IPS-11a (cell line): Measurements from ENCODE around the gene GPR137B.
"Not testable (repeated sequence)": the region's sequence is repeated elsewhere in the genome, so short reads cannot be mapped to it uniquely, and the experiment has no call there.

Source experiments
- H3K4me3 ChIP-seq: one replicate; pipeline ENCODE4 v1.5.1; 2013; ENCODE audit warnings: low read depth, low read length, control low read depth

GPR137B gene

DNA sequence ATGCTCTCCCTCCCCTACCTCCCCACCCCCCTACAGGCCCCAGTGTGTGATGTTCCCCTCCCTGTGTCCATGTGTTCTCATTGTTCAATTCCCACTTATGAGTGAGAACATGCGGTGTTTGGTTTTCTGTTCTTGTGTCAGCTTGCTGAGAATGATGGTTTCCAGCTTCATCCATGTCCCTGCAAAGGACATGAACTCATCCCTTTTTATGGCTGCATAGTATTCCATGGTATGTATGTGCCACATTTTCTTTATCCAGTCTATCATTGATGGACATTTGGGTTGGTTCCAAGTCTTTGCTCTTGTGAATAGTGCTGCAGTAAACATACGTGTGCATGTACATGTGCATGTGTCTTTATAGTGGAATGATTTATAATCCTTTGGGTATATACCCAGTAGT lies 44.1 kb downstream of the GPR137B start:
- H3K4me3 ChIP-seq: not testable (repeated sequence)

DNA sequence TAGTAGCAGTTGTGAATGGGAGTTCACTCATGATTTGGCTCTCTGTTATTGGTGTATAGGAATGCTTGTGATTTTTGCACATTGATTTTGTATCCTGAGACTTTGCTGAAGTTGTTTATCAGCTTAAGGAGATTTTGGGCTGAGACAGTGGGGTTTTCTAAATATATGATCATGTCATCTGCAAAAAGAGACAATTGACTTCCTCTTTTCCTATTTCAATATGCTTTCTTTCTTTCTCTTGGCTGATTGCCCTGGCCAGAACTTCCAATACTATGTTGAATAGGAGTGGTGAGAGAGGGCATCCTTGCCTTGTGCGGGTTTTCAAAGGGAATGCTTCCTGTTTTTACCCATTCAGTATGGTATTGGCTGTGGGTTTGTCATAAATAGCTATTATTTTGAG lies 45.7 kb downstream of the GPR137B start:
- H3K4me3 ChIP-seq: not testable (repeated sequence)

GRCh38 chr1:236193184-236193583 lies 50.8 kb downstream of the GPR137B start:
- no peak overlapping the region for H3K4me3 ChIP-seq

DNA sequence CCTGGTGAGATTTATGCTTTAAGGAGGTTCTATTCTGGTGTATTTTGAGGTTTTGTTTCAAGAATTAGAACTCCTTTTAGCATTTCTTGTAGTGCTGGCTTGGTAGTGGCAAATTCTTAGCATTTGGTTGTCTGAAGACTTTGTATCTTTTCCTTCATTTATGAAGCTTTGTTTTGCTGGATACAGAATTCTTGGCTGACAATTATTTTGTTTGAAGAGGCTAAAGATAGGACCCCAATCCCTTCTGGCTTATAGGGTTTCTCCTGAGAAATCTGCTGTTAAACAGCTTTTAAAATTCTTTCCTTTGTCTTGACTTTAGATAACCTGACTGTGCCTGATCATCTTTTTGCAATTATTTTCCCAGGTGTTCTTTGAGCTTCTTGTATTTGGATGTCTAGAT lies 58.6 kb downstream of the GPR137B start:
- no peak overlapping the region for H3K4me3 ChIP-seq

DNA sequence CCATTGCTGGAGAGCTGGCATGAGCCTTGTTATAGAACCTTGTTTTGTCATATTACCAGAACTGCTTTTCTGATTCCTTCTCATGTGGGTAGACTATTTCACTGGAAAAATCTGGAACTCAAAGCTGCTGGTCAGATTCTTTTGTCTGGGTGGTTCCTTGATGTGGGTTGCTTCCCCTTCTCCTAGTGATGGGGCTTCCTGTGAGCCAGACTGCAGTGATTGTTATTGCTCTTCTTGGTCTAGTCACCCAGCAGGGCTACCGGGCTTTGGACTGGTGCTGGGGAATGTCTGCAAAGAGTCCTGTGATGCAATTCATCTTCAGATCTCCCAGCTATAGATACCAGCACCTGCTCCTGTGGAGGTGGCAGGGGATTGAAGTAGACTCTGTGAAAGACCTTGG lies 59.4 kb downstream of the GPR137B start:
- H3K4me3 ChIP-seq: no peak overlapping the region

- no peak overlapping the region for H3K4me3 ChIP-seq
Measured at GRCh38 chr1:236204039-236204438, 61.7 kb downstream of the GPR137B start.

DNA sequence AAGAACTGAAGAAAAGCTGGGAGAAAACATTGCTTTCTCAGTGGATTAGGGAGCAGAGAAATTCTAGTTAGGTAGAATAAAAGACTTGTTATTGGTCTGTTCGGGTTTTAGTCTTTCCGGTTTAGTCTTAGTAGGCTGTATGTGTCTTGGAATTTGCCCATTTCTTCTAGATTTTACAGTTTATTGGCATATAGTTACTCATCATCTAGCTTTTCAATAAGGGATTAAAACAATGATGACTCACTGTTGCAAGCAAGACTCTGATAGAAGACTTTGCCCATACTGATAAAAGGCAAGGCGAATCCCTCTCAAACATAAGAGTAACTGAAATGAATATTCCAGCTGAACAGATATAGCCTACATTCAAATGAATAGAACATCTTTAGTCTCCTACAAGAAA lies 62.3 kb downstream of the GPR137B start:
- H3K4me3 ChIP-seq: no peak overlapping the region

GRCh38 chr1:236206548-236206947 lies 64.2 kb downstream of the GPR137B start:
- no peak overlapping the region for H3K4me3 ChIP-seq

DNA sequence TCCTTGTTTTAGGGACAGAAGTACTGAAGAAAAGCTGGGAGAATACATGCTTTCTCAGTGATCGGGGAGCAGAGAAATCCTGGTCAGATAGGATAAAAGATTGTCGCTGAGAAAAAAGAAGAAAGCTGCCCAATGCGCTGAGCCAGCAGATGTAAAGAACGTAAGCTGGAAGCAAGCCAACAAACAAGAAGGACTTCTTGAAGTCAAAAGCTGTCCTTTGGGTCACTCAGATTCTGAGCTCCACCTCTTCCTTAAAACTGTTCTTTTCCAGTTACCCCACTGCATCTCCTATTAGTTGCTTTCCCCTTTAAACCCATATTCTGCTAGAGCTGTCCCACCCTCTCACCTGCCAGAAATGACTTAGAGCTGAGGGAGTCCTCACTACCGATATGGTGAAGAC lies 64.8 kb downstream of the GPR137B start:
- no peak overlapping the region for H3K4me3 ChIP-seq

- H3K4me3 ChIP-seq: no peak overlapping the region
Measured at GRCh38 chr1:236207569-236207968, 65.2 kb downstream of the GPR137B start.

DNA sequence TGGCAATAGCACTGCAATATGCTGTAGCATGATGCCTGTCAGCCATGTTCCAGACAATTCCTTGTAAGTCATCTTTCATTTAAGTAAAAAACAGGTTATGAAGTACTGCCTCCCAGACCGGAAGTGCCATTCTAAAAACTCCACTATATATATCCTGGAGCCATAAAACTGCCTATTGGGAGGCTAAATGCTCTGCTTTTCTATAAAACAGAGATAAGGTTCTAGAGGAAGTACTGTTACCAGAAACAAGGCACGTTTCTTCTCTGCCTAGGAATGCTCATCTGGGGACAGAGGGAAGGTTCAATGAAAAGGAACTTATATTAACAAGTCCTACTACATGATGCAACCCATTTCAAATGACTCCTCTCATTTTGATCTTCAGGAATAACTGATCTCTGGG lies 66.8 kb downstream of the GPR137B start:
- H3K4me3 ChIP-seq: no peak overlapping the region

GRCh38 chr1:236209713-236210112 lies 67.4 kb downstream of the GPR137B start:
- H3K4me3 ChIP-seq: no peak overlapping the region

- no peak overlapping the region for H3K4me3 ChIP-seq
Measured at GRCh38 chr1:236211815-236212214, 69.5 kb downstream of the GPR137B start.

- no peak overlapping the region for H3K4me3 ChIP-seq
Measured at GRCh38 chr1:236213534-236213933, 71.2 kb downstream of the GPR137B start.

GRCh38 chr1:236214761-236215160 lies 72.4 kb downstream of the GPR137B start:
- H3K4me3 ChIP-seq: no peak overlapping the region

DNA sequence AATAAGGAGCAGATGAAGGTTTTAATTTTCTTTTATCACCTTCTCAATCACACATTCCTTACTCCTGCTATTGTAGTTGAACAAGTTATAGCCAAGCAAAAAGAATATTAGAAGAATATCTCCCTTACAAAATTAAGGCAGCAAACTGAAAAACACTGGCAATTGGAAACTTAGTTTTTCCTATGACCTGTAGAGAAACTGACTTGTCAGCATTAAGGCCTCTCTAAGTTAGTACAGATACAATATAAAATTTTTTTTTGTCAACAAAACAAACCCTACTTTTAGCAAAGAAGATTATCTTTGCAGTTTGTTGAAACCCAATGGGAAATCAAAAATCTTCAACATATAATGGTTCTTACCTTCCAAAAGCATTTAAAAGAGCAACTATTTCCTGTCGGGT lies 78.1 kb downstream of the GPR137B start:
- no peak overlapping the region for H3K4me3 ChIP-seq

DNA sequence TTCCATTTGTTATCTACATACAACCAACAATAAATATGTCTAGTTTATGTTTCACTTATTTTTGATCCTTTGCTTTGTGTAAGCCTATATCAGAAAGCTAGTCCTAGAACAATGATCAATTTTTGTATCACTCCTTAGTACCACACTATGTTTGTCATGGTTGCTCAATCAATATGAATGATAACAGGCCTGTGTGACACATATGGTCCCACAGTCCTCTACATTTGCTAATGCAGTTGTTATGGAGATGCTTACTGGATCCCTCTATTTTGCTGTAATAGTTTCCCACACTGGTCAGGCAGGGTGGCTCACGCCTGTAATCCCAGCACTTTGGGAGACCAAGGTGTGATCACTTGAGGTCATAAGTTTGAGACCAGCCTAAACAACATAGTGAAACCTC lies 80.3 kb downstream of the GPR137B start:
- H3K4me3 ChIP-seq: no peak overlapping the region

GRCh38 chr1:236228411-236228810 lies 86.1 kb downstream of the GPR137B start:
- no peak overlapping the region for H3K4me3 ChIP-seq

DNA sequence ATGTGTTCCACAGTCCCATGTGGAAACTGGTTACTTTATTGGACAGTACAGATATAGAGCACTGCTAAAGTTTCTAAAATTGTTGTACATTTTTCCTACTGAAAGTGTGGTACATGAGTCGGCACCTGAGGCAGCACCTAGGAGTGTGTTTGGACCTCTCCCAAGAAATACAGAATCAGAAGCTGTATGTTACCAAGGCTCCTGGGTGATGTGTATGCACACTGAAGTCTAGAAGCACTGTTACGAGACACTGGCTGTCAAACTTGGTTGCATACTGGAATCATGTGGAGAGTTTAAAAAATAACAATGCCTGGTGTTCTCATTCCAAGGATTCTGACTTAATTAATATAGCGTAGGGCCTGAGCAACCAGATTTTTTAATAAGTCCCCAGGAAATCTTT lies 92.8 kb downstream of the GPR137B start:
- no peak overlapping the region for H3K4me3 ChIP-seq

- H3K4me3 ChIP-seq: no peak overlapping the region
Measured at GRCh38 chr1:236239092-236239585, 96.8 kb downstream of the GPR137B start.

DNA sequence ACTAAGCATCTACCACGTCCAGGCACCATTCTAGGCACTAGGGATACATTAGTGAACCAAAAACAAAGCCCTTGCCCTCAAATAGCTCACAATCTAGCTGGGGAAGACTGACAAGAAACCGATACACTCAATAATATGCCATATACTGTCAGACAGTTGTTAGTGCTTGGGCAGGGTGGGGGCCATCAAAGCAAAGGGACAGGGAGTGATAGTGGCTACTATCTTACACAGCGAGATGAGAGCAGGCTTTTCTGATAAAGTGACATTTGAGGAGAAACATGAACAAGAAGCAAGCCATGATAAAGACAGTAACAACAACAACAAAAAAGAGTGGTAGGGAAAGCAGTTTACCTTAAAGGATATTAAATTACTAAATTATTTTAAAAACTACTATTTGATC lies 98.3 kb downstream of the GPR137B start:
- H3K4me3 ChIP-seq: no peak overlapping the region

DNA sequence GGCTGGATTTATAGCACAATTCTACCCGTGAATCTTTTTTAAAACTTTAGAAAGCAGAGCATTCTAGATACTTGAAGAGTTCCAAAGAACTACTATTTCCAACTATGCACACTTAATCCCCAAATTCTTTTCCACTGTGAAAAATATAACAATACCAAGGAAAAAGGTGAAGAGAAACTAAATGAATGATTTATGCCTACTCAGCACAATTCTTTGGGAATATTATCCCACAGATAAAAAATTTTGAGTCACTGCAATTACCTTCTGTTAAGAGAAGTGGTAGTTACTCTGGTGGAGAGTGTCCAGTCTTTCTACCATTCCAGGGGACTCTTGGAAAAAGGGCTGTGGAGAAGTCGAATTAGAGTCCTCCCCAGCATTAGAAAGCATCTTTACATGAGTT lies 100.2 kb downstream of the GPR137B start:
- H3K4me3 ChIP-seq: no peak overlapping the region

- H3K4me3 ChIP-seq: no peak overlapping the region
Measured at GRCh38 chr1:236247286-236247685, 104.9 kb downstream of the GPR137B start.

DNA sequence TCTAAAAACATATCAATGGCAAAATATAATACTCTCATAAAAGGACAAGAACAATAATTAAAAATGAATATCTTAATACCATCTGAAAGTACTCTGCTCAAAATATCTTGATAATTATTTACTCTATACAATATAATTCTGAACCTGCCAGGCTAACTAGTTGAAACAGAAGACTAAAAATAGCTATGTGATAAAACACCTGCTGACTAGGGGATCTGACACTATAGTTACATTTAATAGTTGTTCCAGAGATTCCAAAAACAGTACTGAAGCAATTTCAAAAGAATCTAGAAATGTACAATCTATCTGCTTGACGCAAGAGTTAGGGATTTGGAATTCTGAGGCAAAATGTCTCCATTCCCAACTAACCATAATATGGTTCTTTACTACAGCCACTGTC lies 109.2 kb downstream of the GPR137B start:
- H3K4me3 ChIP-seq: no peak overlapping the region
